Activated CD4-positive, CD25-positive, alpha-beta regulatory T cell (primary cell): ENCODE results near the gene ANK2.

Experiments
- DNase-seq, 4 experiments: peaks; one replicate each; lab custom pipeline; 2025; lab: John Stamatoyannopoulos, UW

ANK2 gene

DNA sequence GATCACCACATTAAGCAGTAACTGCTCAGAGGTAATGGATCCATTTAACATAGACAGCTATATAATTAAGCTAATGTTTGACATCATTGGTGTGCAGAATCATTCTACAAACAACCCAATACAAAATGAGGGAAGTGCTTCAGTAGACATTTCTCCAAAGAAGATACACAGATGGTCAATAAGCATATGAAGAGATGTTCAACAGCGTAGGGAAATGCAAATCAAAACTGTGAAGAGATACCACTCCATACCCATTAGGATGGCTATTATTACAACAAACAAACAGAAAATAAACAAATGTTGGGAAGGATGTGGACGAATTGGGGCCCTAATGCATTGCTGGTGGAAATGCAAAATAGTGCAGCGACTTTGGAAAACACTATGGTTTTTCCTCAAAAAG lies 294.6 kb downstream of the ANK2 start:
- no peak for DNase-seq

GRCh38 chr4:113347245-113347644 lies 297.8 kb downstream of the ANK2 start:
- DNase-seq, result no peak

DNA sequence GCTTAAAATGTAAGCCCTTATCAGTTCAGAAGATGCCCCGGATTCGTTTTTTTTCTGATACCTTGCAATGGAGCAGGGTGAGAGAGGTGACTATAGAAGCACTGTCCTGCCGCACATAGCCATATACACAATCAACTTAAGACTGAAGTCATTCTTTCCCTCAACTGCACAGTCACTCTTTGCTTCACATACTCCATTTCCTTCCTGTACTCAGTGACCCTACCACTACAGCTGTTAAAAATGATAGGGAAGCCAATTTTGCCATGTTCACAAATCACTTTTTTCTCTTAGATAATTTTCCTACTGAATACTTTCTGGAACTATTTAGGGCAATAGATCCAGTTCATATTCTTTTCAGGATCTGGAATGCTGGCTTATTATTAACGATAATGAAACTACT lies 300.0 kb downstream of the ANK2 start:
- DNase-seq, result no peak

- no peak for DNase-seq
These were observed 301.1 kb downstream of the ANK2 start for GRCh38 chr4:113350576-113350975.

DNA sequence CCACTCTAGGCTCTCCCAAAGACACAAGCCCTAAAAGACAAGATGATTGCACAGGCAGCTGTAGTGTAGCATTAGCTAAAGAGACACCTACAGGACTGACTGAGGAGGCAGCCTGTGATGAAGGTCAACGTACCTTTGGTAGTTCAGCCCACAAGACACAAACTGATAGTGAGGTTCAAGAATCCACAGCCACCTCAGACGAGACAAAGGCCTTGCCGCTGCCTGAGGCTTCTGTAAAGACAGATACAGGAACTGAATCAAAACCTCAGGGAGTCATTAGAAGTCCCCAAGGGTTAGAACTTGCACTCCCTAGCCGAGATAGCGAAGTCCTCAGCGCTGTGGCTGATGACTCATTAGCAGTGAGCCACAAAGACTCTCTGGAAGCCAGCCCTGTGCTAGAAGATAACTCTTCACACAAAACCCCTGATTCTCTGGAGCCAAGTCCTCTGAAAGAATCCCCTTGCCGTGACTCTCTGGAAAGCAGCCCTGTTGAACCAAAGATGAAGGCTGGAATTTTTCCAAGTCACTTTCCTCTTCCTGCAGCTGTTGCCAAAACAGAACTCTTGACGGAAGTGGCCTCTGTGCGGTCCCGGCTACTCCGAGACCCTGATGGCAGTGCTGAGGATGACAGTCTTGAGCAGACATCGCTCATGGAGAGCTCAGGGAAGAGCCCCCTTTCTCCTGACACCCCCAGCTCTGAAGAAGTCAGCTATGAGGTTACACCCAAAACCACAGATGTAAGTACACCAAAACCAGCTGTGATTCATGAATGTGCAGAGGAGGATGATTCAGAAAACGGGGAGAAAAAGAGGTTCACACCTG lies 306.3 kb downstream of the ANK2 start:
- peak in 3 of 4 experiments; percentile 1 to 24 (median 13) for DNase-seq

DNA sequence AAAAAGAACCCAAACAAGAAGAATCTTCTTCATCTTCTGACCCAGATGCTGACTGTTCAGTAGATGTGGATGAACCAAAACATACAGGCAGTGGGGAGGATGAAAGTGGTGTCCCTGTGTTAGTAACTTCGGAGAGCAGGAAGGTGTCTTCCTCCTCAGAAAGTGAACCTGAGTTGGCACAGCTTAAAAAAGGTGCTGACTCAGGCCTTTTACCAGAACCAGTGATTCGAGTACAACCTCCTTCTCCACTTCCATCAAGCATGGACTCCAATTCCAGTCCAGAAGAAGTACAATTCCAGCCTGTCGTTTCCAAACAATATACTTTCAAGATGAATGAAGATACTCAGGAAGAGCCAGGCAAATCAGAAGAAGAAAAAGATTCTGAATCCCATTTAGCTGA lies 307.0 kb downstream of the ANK2 start:
- no peak for DNase-seq

DNA sequence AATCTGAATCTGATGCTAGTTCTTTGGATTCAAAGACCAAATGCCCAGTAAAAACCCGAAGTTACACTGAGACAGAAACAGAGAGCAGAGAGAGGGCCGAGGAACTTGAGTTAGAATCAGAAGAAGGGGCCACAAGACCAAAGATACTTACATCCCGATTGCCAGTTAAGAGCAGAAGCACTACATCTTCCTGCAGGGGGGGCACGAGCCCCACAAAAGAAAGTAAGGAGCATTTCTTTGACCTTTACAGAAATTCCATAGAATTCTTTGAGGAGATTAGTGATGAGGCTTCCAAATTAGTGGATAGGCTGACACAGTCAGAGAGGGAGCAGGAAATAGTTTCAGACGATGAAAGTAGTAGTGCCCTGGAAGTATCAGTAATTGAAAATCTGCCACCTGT lies 309.3 kb downstream of the ANK2 start:
- DNase-seq, result no peak

DNA sequence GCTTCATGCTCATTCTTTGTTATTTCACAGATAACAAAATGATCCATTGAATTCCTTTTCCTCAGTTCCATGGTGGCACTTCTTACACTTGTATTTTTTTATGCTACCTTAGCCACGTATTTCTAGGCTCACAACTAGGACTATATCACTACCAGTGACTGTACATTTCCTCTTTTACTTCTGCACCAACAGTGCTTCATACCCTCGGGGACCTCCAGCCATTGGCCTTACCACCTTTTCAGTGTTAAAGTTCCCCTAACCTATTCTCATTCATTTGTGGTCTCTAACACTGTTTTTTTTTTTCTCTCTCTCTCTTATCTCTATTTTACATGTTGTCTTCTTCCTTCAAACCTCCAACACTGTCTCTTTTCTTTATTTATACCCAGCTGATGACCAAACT lies 315.9 kb downstream of the ANK2 start:
- DNase-seq, result no peak

DNA sequence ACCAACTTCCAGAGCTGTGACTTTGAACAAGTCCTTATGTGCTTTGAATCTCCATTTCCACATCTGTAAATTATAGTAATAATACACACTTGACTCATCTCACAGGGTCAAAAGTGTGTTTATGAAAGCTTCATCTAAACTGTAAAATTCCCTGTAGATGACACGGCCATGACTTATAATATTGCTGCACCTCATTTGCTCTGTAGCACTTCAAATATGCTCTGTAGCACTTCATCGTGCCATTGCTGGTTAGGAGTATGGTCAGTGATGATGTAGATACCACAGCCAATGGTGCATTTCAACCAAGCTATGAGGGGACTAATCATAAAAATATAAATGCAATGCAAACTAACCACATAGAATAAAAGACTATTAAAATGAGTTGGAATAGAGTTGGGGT lies 318.6 kb downstream of the ANK2 start:
- no peak for DNase-seq

DNA sequence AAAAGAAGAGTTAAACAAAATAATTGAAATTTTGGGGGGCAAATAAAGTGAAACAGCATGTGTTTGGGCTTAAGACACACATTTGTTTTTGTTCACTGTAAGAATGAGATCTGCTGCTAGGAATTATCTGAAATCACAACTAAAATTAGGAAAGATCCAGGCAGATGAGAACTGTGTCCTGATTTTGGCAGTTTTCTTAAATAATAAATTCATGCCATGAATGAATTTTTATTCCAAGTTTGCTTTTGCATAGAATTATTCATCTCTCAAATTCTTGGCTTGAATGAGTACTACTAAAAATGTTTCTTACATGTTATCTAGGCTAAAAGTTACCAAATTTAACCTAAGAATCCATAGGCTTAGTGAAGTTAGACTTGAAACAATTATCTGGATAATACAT lies 321.7 kb downstream of the ANK2 start:
- DNase-seq, result no peak

DNA sequence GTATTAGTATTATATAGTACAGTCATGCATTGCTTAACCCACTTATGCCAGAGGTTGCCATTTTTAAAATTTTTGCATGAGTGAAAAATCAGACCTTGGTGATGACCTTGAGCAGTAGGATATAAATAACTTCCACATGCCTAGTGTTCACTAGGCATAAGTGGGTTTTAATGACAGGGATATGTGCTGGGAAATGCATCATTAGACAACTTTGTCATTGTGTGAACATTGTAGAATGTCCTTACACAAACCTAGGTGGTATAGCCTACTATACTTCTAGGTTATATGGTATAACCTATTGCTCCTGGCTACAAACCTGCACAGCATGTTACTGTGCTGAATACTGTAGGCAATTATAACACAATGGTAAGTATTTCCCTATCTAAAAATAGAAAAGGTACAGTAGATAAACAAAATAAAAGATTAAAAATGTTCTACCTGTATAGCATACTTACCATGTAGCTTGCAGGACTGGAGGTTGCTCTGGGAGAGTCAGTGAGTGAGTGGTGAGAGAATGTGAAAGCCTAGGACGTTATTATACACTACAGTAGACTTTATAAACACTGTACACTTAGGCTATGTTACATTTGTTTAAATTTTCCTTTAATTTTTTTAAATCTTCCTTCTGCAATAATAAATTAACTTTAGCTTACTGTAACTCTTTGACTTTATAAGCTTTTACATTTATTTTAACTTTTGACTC lies 326.7 kb downstream of the ANK2 start:
- no peak for DNase-seq

DNA sequence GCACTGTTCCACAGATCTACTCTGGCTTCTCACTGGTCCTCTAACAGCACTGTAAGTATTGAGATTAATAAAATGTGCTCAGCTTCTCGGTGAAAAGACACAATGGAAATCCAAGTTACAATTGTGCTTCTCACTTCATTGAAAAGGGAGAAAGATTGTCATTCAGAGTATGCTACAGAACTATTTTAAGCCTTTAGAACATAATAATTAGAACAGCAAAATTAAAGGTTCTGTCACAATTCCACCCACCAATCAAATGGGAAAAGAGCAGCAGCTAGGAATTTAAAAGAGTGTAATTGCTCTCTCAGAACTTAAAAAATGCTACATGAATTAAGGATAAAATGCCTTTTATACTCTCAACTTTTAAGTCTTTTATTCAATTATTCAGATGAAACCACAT lies 329.4 kb downstream of the ANK2 start:
- DNase-seq, result no peak

GRCh38 chr4:113382704-113383103 lies 333.3 kb downstream of the ANK2 start:
- DNase-seq, result no peak

- DNase-seq, result no peak
These were observed 333.8 kb downstream of the ANK2 start for GRCh38 chr4:113383111-113383785.

DNA sequence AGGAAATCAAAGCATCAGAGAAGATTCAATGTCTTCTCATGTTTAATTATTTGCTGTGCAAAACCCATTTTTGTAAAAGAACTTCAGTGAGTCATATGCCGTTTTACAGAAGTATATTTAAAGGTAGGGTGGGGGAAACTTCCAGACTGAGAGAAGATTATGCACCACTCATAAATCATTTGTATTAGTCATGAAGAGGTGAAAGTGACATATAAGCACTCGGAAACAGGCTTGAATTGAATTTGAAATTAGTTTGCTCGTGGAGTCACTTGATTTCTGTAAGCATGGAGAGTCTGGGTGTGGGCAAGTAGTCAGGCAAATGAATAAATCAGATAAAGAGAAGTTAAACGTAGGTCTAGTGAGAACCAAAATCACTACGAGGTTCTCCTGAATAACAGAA lies 335.1 kb downstream of the ANK2 start:
- DNase-seq, result no peak

- no peak for DNase-seq
These were observed 335.9 kb downstream of the ANK2 start for GRCh38 chr4:113385281-113385899.

DNA sequence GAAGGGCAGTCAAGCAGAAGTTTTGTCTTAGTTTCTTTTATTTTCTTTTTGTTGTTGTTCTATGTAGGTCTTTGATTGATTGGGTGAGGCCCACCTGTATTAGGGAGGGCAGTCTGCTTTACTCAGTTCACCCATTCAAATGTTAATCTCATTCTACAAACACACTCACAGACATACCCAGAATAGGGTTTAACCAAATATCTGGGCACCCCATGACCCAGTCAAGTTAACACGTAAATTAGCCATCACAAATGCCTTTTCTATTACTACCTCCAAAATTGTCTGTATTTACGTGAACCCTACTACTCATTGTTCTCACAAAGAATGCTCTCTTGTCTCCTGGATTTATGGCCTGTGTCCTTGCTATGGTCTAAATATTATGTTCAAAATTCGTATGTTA lies 339.7 kb downstream of the ANK2 start:
- no peak for DNase-seq

DNA sequence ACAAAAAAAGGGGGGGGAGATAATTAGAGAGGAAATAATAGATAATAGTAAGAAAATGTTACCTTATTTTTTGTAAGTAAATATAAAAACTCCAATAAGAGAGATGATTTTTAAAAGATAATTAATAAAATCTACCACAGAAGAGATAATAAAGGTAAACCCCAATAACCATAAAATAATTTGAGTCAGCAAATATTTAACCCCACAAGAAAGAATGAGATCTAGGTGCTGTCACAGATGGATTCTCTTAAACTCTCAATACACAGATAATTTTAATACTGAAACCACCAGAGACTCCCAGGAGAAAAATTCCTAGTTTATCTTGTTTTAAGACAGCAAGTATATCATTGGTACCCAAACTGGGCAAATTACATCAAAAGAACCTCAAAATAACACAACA lies 341.4 kb downstream of the ANK2 start:
- no peak for DNase-seq

GRCh38 chr4:113394108-113394729 lies 344.8 kb downstream of the ANK2 start:
- DNase-seq, result no peak

GRCh38 chr4:113394730-113395530 lies 345.5 kb downstream of the ANK2 start:
- peak in 3 of 4 experiments; percentile 3 to 17 (median 12) for DNase-seq

- no peak for DNase-seq
These were observed 347.8 kb downstream of the ANK2 start for GRCh38 chr4:113397114-113397701.
